Activated T-helper 2 cell treated with anti-CD3 and anti-CD28 coated beads, Interferon-gamma antibody, Interleukin-2, Interleukin-4, amounts not matched to agents 10 μg/mL and 5 μg/mL and 100 μg/mL, durations not matched to agents 14 hours and 24 hours and 36 hours (primary cell): Measurements from ENCODE around the gene XRCC5. TPM values are rescaled to one million over a fixed set of nuclear protein-coding genes. Genes with fewer than 3 reads are reported as not detected.
"Not testable (repeated sequence)": the region's sequence is repeated elsewhere in the genome, so short reads cannot be mapped to it uniquely, and the experiment has no call there.

Experiments used
- DNase-seq: peaks from one replicate; pipeline ENCODE4 v3.0.0; 2021; ENCODE audit warnings: low spot score
- H3K27ac Mint-ChIP-seq: one replicate; pipeline ENCODE4 v1.8.0; 2021; ENCODE audit warnings: mixed read lengths
- H3K27me3 Mint-ChIP-seq: one replicate; pipeline ENCODE4 v1.8.0; 2021; ENCODE audit warnings: low read depth, mixed read lengths
- H3K36me3 Mint-ChIP-seq: one replicate; pipeline ENCODE4 v1.8.0; 2021; ENCODE audit warnings: low read depth, mixed read lengths
- H3K4me1 Mint-ChIP-seq: one replicate; pipeline ENCODE4 v1.8.0; 2021; ENCODE audit warnings: low read depth, mixed read lengths
- H3K4me3 Mint-ChIP-seq: one replicate; pipeline ENCODE4 v1.8.0; 2021; ENCODE audit warnings: low read depth, mild to moderate bottlenecking, moderate library complexity, mixed read lengths
- H3K9me3 Mint-ChIP-seq: one replicate; pipeline ENCODE4 v1.8.0; 2021; ENCODE audit warnings: mixed read lengths
- intact Hi-C: fragments of 100-400 bp; cut with micrococcal nuclease; formaldehyde crosslinking; loops from one replicate; pipeline ENCODE4 v1.15.1; 2023
- total RNA-seq: library from RNA; stranded (reverse); gene quantifications from 2 replicates; pipeline ENCODE4 v1.2.3, GENCODE V29; 2022

The XRCC5 gene
- total RNA-seq, 1 donor from 2014 or later, result 452 TPM

DNA sequence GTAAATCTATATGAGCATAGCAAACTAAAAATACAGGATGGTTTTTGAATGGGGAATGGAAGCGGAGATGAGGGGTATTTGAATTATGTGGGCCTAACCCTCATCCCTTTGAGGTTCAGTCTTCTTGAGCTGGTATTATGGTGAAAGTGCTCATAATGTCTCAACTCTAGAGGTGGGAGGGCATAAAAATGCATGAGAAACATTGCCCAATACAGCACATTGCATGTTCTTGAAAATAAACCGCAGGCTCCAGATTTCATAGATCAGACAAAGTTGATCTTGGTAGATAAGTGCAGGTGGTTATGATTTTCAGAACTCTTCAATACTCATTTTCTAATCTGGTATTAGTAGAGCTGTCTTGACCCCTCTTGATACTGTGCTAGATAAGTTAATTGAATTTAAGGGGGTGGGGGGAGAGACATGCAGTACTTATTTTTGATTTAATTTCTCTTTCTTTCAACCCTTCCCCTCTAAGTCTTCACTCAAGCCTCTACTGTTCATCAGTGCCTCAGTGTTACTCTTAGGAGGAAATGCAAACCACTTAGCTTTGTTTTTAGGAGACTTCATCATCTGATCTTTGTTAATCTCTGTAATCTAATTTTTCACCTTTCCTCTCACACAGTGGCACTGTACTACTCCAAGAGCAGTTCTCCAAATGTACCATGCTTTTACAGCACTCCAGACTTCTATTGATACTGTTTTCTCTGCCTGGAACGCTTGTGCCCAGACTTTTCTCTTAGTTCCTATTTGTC is 22.2 kb downstream of the XRCC5 start:
- Mint-ChIP-seq H3K4me1 (peaks cover 58% of the 10 kb centered on the region), H3K27ac (peak overlapping the region; percentile 64), H3K36me3 (peaks cover 86% of the 10 kb centered on the region), H3K27me3 (no peaks in the 10 kb centered on the region), H3K9me3 (no peaks in the 10 kb centered on the region), H3K4me3 (no peak overlapping the region)
- DNase-seq, result no peak
- intact Hi-C loops, result no loop called here

DNA sequence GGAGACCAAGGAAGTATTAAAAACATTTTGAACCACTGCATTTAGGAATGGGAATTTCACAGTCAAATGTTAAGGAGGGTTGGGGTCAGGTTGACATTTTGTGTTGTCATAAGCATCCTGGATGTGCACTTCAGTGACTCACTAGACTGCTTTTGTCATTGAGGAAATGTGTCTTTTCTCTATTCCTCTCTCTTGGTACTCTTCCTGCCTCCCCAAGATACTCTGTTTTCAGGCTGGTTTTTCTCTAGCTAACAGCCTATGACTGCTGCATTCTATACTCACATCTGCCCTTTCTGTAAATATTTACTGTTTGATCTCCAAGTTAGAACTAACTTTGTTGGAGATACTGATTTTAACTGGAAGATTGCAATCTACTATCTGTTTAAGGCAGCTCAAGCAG is 23.4 kb downstream of the XRCC5 start:
- intact Hi-C loops, result loop anchor here (1.0 kb wide), 1 partner anchor 12 kb away; no protein-coding TSS in a partner anchor
- Mint-ChIP-seq H3K4me3 (no peak overlapping the region), H3K27me3 (no peaks in the 10 kb centered on the region), H3K36me3 (peaks cover 88% of the 10 kb centered on the region), H3K27ac (peak overlapping the region; percentile 74), H3K9me3 (no peaks in the 10 kb centered on the region), H3K4me1 (peaks cover 59% of the 10 kb centered on the region)
- no peak for DNase-seq

DNA sequence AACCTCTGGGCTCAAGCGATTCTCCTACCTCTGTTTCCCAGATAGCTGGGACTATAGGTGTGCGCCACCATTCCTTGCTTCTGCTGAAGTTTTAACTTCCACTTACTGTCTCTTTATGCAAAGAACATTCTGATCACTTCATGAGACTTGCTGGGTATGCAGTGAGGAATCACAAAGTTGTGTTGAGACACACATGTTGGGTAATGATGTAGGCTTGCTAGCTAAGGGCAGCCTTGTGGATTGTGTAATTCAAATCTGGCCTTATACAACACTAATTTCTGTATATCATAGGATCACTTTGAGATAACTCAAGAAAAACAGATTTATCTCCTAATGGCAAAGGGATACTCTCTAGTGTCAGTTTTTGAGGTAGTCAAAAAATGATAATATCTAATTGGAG is 24.2 kb downstream of the XRCC5 start:
- Mint-ChIP-seq H3K36me3 (peaks cover 88% of the 10 kb centered on the region), H3K9me3 (no peaks in the 10 kb centered on the region), H3K27me3 (no peaks in the 10 kb centered on the region), H3K4me1 (peaks cover 57% of the 10 kb centered on the region), H3K4me3 (no peak overlapping the region), H3K27ac (peak overlapping the region; percentile 47)
- DNase-seq, result no peak
- intact Hi-C loops, result no loop called here

- Mint-ChIP-seq H3K36me3 (peaks cover 95% of the 10 kb centered on the region), H3K4me3 (no peak overlapping the region), H3K27me3 (no peaks in the 10 kb centered on the region), H3K4me1 (peaks cover 58% of the 10 kb centered on the region), H3K27ac (peak overlapping the region; percentile 88), H3K9me3 (no peaks in the 10 kb centered on the region)
- DNase-seq, result no peak
- intact Hi-C loops, result loop anchor here (5.0 kb wide), 1 partner anchor 37 kb away; no protein-coding TSS in a partner anchor
These were observed 25.9 kb downstream of the XRCC5 start for GRCh38 chr2:216134958-216135541.

DNA sequence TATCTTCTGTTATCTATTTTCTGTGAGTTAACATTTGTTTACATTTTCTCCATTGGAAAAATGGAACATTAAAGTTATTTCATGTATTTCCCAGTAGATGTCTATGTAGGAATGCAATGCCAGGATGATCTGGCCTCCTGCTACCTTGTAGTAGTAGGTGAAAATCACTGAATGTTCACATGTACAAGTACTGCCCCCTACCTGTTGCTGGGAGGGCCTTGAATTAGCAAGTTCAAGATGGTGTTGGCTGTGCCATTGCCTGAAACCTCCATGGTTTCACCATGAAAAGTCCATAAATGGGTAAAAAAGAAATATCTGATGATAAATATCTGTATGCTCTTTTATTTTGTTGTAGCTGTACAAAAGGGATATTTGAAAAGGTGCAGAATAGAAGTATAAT is 30.7 kb downstream of the XRCC5 start:
- Mint-ChIP-seq H3K36me3 (peaks cover 83% of the 10 kb centered on the region), H3K27me3 (no peaks in the 10 kb centered on the region), H3K27ac (no peak overlapping the region), H3K4me3 (no peak overlapping the region), H3K4me1 (peaks cover 38% of the 10 kb centered on the region), H3K9me3 (no peaks in the 10 kb centered on the region)
- no peak for DNase-seq
- intact Hi-C loops, result loop anchor here (2.0 to 5.0 kb wide), 4 partner anchors 27 to 108 kb away; no protein-coding TSS in a partner anchor

- H3K4me1 Mint-ChIP-seq, result peaks cover 27% of the 10 kb centered on the region
- H3K36me3 Mint-ChIP-seq, result peaks cover 67% of the 10 kb centered on the region
- not testable (repeated sequence) for H3K27ac Mint-ChIP-seq, H3K4me3 Mint-ChIP-seq, H3K27me3 Mint-ChIP-seq, DNase-seq, H3K9me3 Mint-ChIP-seq
- intact Hi-C loops, result loop anchor here (5.0 kb wide), 2 partner anchors 51 to 109 kb away; no protein-coding TSS in a partner anchor
These were observed 32.4 kb downstream of the XRCC5 start for GRCh38 chr2:216141516-216141915.

DNA sequence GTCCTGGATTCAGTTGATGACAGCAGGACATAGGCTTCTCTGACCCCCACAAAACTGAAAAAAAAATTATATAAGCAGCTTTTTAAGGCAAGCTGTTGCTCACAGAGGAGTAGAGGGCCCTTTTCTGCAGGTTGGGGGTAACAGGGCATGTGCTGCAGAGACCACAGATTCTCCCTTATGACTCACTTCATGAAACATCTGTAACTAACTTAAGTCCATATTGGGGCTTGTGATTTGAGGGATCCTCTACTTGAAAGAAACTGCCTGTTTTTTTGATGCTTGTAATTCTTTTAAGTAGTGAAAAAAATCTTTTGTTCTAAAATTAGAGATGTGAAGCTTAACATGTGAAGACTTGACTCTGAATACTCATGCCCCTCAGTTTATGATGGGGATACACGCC is 33.4 kb downstream of the XRCC5 start:
- DNase-seq, result no peak
- H3K4me1 Mint-ChIP-seq, result peaks cover 32% of the 10 kb centered on the region
- H3K9me3 Mint-ChIP-seq, result no peaks in the 10 kb centered on the region
- H3K36me3 Mint-ChIP-seq, result peaks cover 69% of the 10 kb centered on the region
- intact Hi-C loops, result loop anchor here (5.0 kb wide), 2 partner anchors 50 to 110 kb away; no protein-coding TSS in a partner anchor
- no peaks in the 10 kb centered on the region for H3K27me3 Mint-ChIP-seq
- H3K27ac Mint-ChIP-seq, result peak overlapping the region; percentile 46
- H3K4me3 Mint-ChIP-seq, result no peak overlapping the region

- H3K4me1 Mint-ChIP-seq, result peaks cover 27% of the 10 kb centered on the region
- H3K9me3 Mint-ChIP-seq, result no peaks in the 10 kb centered on the region
- H3K4me3 Mint-ChIP-seq, result no peak overlapping the region
- no peak overlapping the region for H3K27ac Mint-ChIP-seq
- no peak for DNase-seq
- intact Hi-C loops, result loop anchor here (5.0 kb wide), 2 partner anchors 48 to 112 kb away; no protein-coding TSS in a partner anchor
- H3K36me3 Mint-ChIP-seq, result peaks cover 66% of the 10 kb centered on the region
- H3K27me3 Mint-ChIP-seq, result no peaks in the 10 kb centered on the region
These were observed 35.2 kb downstream of the XRCC5 start for GRCh38 chr2:216144372-216144771.

GRCh38 chr2:216144857-216145256 is 35.7 kb downstream of the XRCC5 start:
- peaks cover 66% of the 10 kb centered on the region for H3K36me3 Mint-ChIP-seq
- H3K4me1 Mint-ChIP-seq, result peaks cover 25% of the 10 kb centered on the region

DNA sequence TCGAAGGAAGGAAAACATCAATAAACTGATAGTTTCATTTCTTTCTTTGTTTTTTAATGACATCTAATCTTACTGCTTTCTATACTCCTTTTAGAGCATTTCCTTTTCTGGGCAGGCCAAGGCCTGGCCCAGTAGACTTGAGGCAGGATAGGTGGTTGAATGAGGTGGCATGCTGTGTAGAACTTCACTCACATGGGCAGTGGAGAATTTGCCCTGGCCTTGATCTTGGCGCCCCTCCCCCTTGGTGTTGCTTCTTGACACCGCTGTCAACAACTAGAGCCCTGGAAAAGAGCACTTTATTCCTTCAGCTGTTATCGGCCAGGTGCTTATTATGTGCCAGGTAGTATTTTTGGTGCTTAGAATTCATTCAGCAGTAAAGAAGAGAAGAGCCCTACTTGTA is 37.4 kb downstream of the XRCC5 start:
- no peak overlapping the region for H3K4me3 Mint-ChIP-seq
- no peak for DNase-seq
- no peaks in the 10 kb centered on the region for H3K9me3 Mint-ChIP-seq
- no peaks in the 10 kb centered on the region for H3K27me3 Mint-ChIP-seq
- peak overlapping the region; percentile 38 for H3K27ac Mint-ChIP-seq
- peaks cover 62% of the 10 kb centered on the region for H3K36me3 Mint-ChIP-seq
- peaks cover 20% of the 10 kb centered on the region for H3K4me1 Mint-ChIP-seq
- intact Hi-C loops, result no loop called here

More at GRCh38 chr2:216144857-216145256, 35.7 kb downstream of the XRCC5 start:
- no peak overlapping the region for H3K27ac Mint-ChIP-seq
- no peak for DNase-seq
- no peak overlapping the region for H3K4me3 Mint-ChIP-seq
- no peaks in the 10 kb centered on the region for H3K27me3 Mint-ChIP-seq
- no peaks in the 10 kb centered on the region for H3K9me3 Mint-ChIP-seq
- intact Hi-C loops, result loop anchor here (5.0 kb wide), 2 partner anchors 47 to 113 kb away; no protein-coding TSS in a partner anchor

DNA sequence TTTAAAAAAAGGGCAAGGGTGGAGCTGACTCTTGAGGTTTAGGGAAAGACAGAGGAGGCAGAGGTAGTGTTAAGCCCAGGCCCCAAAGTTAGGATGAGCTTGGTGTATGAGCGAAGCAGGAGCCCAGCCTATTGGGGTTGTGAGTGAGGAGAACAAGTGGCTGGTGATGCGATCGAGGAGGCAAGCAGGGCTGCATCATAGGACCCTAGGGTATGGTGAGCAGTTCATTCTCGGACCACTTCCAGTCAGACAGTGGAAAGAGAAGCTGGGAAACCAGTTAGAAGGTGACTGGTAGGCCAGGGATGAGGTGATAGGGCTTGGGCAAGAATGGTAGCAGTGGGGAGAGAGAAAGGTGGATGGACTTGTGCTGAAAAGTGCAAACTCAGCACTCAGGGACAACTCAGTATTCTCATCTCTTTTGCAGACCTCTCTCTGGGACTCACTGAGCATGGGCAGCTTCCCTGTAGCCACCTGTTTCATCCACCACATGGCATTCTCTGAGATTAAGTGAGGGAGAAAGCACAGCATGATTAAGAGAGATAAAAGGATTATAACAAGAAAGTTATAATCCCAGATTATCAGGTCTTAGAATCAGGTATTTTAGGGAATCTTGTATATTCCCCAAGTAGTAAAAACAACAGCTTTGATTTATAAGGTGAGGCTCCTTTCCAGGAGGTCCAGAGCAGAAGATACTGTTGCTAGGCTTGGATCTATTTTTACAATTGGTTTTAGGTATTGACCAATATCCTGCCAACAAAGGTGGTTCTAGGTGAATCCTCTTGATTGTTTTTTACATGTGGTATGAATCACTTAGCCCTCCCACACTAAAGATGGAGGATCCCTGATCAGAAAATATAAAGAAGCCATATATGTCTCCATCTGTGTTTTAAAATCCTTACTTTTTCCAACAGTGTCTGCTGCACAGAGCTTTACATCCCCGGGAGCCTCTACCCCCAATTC is 38.3 kb downstream of the XRCC5 start:
- Mint-ChIP-seq H3K4me3 (no peak overlapping the region), H3K4me1 (peaks cover 20% of the 10 kb centered on the region), H3K27ac (peak overlapping the region; percentile 38), H3K9me3 (no peaks in the 10 kb centered on the region), H3K27me3 (no peaks in the 10 kb centered on the region), H3K36me3 (peaks cover 60% of the 10 kb centered on the region)
- DNase-seq, result no peak
- intact Hi-C loops, result no loop called here

DNA sequence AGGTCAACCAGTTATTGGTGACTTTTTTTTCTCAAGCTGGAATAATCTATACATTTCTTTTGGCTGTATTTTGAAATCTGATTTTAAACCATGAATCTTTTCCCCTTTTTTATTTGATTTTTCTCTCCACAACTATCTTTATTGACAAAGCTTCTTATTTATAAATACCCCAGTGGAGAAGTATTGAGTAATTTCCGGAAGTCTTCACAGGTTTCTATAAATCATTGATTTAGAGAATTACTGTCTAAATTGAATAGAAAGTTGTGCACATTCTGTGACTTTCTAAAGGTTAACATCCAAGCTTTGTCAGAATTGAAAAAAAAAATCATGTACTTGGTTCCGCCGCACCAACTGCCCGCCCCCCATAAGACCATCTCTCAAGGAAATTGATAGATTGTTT is 39.8 kb downstream of the XRCC5 start:
- Mint-ChIP-seq H3K9me3 (no peaks in the 10 kb centered on the region), H3K36me3 (peaks cover 65% of the 10 kb centered on the region), H3K27ac (no peak overlapping the region), H3K27me3 (no peaks in the 10 kb centered on the region), H3K4me1 (peaks cover 21% of the 10 kb centered on the region), H3K4me3 (no peak overlapping the region)
- intact Hi-C loops, result no loop called here
- DNase-seq, result no peak
